NOMO-1 treated with dmso at 0.1 percent for 144 hours (cell line): ENCODE results near the gene PTPN4.
"Not testable (repeated sequence)": the region's sequence is repeated elsewhere in the genome, so short reads cannot be mapped to it uniquely, and the experiment has no call there.

Experiments used
- DNase-seq: peaks from one replicate; lab custom pipeline; 2025; ENCODE audit not compliant: unreplicated experiment; lab: John Stamatoyannopoulos, UW

PTPN4 gene

GRCh38 chr2:119937680-119938079, 178.0 kb downstream of the PTPN4 start:
- DNase-seq = no peak

- DNase-seq = no peak
These were observed 180.2 kb downstream of the PTPN4 start for GRCh38 chr2:119939915-119940314.

- no peak for DNase-seq
These were observed 181.1 kb downstream of the PTPN4 start for GRCh38 chr2:119940856-119941255.

- no peak for DNase-seq
These were observed 181.7 kb downstream of the PTPN4 start for GRCh38 chr2:119941388-119941787.

GRCh38 chr2:119941981-119942513, 182.3 kb downstream of the PTPN4 start:
- DNase-seq = no peak

GRCh38 chr2:119943058-119943457, 183.3 kb downstream of the PTPN4 start:
- DNase-seq = no peak

- no peak for DNase-seq
These were observed 187.8 kb downstream of the PTPN4 start for GRCh38 chr2:119947535-119947934.

GRCh38 chr2:119950966-119951365, 191.2 kb downstream of the PTPN4 start:
- no peak for DNase-seq

GRCh38 chr2:119958670-119959268, 199.0 kb downstream of the PTPN4 start:
- no peak for DNase-seq

GRCh38 chr2:119960821-119961220, 201.1 kb downstream of the PTPN4 start:
- no peak for DNase-seq

GRCh38 chr2:119981896-119982295, 222.2 kb downstream of the PTPN4 start:
- no peak for DNase-seq

GRCh38 chr2:119982506-119982905, 222.8 kb downstream of the PTPN4 start:
- DNase-seq = no peak

- no peak for DNase-seq
These were observed 223.4 kb downstream of the PTPN4 start for GRCh38 chr2:119983108-119983507.

GRCh38 chr2:119996148-119996547, 236.4 kb downstream of the PTPN4 start:
- DNase-seq = no peak

GRCh38 chr2:119996896-119997891, 237.5 kb downstream of the PTPN4 start:
- not testable (repeated sequence) for DNase-seq

GRCh38 chr2:120001471-120001870, 241.7 kb downstream of the PTPN4 start:
- DNase-seq = no peak

- DNase-seq = no peak
These were observed 244.5 kb downstream of the PTPN4 start for GRCh38 chr2:120004254-120004653.

GRCh38 chr2:120005834-120006521, 246.3 kb downstream of the PTPN4 start:
- DNase-seq = peak; percentile 37

- DNase-seq = no peak
These were observed 248.1 kb downstream of the PTPN4 start for GRCh38 chr2:120007851-120008250.

GRCh38 chr2:120012363-120012762, 252.6 kb downstream of the PTPN4 start:
- no peak for DNase-seq
